ENCODE measurements around the gene ADCY6.
A peak's percentile ranks its signal among the peaks of the same experiment; 100 is the strongest.
"Not testable (repeated sequence)": the region's sequence is repeated elsewhere in the genome, so short reads cannot be mapped to it uniquely, and the experiment has no call there.

ADCY6 gene

GRCh38 chr12:48750215-48750614 is 38.7 kb downstream of the ADCY6 start:
- no peak for DNase-seq

- no peak for DNase-seq
Observed at GRCh38 chr12:48744251-48745008, 44.5 kb downstream of the ADCY6 start.

DNA sequence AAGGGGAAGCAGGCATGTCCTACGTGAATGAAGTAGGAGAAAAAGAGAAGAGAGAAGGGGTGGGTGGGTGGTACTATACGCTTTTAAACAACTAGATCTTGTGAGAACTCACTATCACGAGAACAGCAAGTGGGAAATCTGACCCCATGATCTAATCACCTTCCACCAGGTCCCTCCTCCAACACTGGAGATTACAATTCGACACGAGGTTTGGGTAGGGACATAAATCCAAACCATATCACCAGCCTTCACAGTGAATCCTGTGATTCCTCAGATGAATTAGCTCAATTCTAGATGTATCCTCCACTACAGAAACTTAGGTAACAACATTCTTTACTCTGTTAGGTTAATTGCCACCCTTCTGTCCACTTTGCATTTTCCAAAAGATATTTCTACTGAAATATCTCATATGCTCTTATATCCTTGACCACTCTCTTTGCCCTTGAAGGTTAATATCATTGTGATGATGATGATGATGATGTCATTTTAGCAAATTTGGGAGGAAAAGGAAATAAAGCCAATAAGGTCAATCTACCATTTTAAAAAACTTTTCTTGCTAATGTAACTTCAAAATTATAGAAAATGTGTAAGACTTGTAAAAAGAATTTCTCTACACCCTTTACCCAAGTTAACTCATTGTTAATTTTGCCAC is 49.1 kb downstream of the ADCY6 start:
- DNase-seq, result no peak

DNA sequence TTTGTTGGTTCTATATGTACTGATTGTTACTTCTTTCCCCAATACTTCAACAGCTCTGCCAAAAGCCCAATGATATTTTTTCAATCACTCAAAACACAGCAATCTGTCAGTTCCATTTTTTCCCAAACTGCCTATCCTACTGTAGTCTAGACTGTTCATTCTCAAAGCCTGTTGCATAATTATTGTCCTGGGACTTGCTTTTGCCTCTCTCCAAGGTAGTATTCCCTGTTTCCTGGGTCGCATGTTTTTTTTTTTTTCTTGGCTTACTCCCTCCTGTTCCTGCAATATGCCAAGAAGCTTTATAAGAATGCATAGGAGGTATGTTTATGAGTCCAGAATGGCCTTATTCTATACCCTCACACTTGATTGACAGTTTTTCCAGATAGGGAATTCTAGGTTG is 52.4 kb downstream of the ADCY6 start:
- DNase-seq, result no peak

- DNase-seq, result no peak
Observed at GRCh38 chr12:48728807-48729206, 60.1 kb downstream of the ADCY6 start.

DNA sequence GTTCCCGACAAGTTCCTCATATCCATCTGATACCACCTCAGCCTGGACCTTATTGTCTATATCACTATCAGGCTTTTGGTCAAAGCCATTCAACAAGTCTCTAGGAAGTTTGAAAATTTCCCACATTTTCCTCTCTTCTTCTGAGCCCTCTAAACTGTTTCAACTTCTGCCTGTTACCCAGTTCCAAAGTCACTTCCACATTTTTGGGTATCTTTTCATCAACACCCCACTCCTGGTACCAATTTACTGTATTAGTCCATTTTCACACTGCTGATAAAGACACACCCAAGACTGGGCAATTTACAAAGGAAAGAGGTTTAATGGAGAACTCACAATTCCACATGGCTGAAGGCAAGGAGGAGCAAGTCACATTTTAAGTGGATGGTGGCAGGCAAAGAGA is 68.2 kb downstream of the ADCY6 start:
- DNase-seq, result not testable (repeated sequence)

DNA sequence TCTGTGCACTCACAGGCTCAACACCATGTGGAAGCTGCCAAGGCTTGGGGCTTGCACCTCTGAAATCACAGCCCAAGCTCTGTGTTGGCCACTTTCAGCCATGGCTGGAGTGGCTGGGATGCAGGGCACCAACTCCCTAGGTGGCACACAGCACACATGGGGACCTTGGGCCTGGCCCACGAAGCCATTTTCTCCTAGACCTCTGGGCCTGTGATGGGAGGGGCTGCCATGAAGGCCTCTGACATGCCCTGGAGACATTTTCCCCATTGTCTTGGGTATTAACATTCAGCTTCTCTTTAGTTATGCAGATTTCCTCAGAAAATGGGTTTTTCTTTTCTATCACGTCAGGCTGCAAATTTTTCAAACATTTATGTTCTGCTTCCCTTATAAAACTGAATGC is 68.7 kb downstream of the ADCY6 start:
- DNase-seq, result not testable (repeated sequence)

GRCh38 chr12:48719002-48719401 is 69.9 kb downstream of the ADCY6 start:
- DNase-seq, result not testable (repeated sequence)

GRCh38 chr12:48717252-48717695 is 71.6 kb downstream of the ADCY6 start:
- no peak for DNase-seq

DNA sequence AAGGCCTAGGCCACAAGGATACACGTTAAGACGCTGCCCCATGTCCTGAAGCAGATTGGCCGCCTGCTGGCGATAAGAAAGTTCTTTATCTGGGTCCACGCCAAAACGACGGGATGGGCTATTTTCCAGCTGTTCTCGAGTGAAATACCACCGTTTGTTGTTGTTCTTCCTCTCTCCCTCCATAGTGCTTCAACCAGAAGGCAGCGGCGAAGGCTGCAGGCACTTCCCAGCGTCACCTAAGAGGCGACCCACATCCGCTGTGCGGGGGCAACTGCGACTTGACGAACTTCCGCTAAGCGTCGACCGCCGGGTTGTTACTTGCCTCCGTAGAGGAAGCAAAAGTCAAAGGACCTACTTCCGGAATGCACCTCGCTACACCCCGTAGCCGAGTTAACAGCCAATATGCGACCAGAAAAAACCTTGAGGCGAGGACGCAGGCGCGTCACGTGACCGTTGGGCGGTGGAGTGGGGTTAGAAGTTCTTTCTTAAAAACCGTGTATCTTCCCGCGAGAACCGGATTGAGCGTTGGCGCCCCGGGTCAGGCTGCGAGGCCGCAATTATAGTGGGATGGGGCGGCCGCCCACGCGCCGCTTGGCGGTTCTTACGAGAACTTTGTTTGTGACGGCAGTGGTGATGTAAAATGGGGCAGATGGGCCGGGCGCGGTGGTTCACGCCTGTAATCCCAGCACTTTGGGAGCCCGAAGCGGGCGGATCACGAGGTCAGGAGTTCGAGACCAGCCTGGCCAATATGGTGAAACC is 72.2 kb downstream of the ADCY6 start, which contains the start of gene CCNT1:
CCNT1 (minus strand) TSS at position 215 of the 759 bp plus-strand sequence; CDS start at position 183, 32 bp downstream.
- peak; percentile 98 for DNase-seq
